HL-60 (cell line): ENCODE data around the gene DSCAML1.

ENCODE experiments used
- CTCF ChIP-seq: IDR thresholded peaks from one replicate; pipeline ENCODE4 v1.5.1; 2011; ENCODE audit warnings: low read length, control low read depth, inconsistent platforms; ENCODE audit not compliant: insufficient read depth
- GABPA ChIP-seq: IDR thresholded peaks from 2 replicates; pipeline ENCODE4 v1.6.1; 2012; ENCODE audit warnings: low read depth
- REST ChIP-seq: IDR thresholded peaks from 2 replicates; pipeline ENCODE4 v1.6.1; 2012; ENCODE audit warnings: low read depth; ENCODE audit not compliant: insufficient replicate concordance
- SPI1 ChIP-seq: IDR thresholded peaks from 2 replicates; pipeline ENCODE4 v1.6.1; 2012; ENCODE audit warnings: low read depth, mild to moderate bottlenecking, borderline replicate concordance

GRCh38 chr11:117724104-117724503, 72.9 kb downstream of the DSCAML1 start:
- TF ChIP-seq CTCF (no peak), SPI1 (no peak), REST (no peak), GABPA (no peak)
